Tongue (tissue), 2 donors: ENCODE measurements around the gene TMTC1. TPM values are rescaled to one million over a fixed set of nuclear protein-coding genes. Genes with fewer than 3 reads are reported as not detected.
A peak's percentile ranks its signal among the peaks of the same experiment; 100 is the strongest.
"Not testable (repeated sequence)": the region's sequence is repeated elsewhere in the genome, so short reads cannot be mapped to it uniquely, and the experiment has no call there.

Experiments used
- DNase-seq: peaks from one replicate; pipeline ENCODE4 v3.0.0-alpha.2; 2015
- total RNA-seq: library from RNA; depleted of rRNA; stranded (reverse); fragments of >200 nt; gene quantifications from one replicate; pipeline ENCODE4 v1.2.3, GENCODE V29; 2014

Gene TMTC1
- total RNA-seq, 1 donor from 2014 or later = 67.0 TPM

DNA sequence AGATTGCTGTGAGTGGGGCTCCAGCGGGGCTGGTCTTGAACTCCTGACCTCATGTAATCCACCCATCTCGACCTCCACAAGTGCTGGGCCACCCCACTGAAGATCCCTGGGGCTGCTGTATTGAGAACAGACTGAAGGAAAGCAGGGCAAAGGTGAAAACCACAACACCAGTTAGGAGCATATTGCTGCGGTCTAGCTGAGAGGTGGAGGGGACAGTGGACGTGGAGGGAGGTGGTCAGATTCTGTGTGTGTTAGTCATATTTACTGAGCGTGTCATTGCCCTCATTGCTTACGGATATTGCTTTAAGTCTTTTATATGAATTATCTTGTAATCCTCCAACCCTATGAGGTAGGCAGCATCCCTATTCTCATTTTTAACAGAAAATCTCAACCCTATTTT is 217.3 kb downstream of the TMTC1 start:
- no peak for DNase-seq

DNA sequence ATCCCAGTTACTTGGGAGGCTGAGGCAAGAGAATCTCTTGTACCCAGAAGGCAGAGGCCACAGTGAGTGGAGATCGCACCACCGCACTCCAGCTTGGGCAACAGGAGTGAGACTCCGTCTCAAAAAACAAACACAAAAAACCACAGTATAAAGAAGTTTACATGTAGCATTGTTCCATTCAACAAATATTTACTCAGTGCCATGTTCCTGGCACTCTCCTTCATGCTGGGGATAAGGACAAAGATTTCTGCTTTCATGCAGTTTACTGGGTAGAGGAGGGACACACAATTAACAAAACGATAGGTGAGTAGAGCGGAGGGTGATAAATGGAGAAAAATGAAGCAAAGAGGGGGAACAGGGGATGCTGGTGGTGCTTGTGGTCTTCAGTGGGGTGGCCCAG is 218.0 kb downstream of the TMTC1 start:
- no peak for DNase-seq

DNA sequence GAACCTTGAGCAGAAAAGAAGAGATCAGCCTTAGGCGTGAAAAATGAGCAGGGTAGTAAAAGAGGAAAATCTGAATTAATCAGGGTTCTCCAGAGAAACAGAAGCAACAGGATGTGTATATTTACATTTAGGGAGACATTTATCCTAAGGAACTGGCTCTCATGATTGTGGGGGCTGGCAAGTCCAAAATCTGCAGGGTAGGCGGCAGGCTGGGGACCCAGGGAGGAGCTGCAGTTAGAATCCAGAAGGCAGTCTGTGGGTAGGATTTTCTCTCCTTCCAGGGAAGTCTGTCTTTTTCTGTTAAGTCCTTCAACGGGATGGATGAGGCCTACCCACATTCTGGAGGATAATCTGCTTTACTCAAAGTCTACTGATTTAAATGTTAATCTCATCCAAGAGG is 218.8 kb downstream of the TMTC1 start:
- DNase-seq = no peak

DNA sequence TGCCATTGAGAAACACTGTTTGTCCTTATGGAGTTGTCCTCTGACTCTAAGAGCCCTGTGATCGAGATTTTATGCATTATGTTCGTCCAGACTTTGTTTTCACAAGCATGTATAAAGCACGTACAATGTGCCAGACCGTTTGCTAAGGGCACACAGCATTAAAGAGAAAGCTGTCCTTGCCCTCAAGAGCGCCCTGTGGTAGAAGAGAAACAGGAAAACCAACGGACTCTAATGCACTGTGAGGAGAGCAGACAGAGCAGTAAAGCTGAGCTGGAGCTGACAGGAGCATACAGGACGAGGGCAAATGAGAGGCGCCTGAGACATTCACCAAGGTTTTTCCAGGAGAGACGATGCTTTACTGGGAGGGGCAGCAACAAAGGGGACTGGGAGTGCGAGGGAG is 220.1 kb downstream of the TMTC1 start:
- no peak for DNase-seq

GRCh38 chr12:29563071-29563470 is 220.7 kb downstream of the TMTC1 start:
- no peak for DNase-seq

GRCh38 chr12:29562110-29562804 is 221.5 kb downstream of the TMTC1 start:
- DNase-seq = no peak

GRCh38 chr12:29561664-29562071 is 222.1 kb downstream of the TMTC1 start:
- DNase-seq = no peak

DNA sequence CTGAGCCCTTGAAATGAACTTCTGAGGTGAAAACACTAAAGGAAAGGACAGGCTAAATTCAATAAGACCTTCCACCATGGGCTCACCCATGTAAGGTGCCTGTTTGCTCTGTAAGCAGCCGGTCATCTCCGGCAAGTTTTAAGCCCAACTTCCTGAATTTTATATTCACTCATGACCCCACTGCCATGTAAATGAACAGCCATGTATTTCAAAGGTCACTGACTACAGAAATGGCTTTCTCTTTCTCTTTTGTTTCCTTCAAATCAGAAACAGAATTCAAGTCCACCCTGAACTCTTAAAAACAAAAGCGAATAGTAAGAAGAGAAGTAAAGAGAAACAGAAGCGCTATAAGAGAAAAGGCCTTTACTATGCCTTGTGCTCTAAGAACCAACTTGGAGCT is 224.5 kb downstream of the TMTC1 start:
- DNase-seq = no peak

DNA sequence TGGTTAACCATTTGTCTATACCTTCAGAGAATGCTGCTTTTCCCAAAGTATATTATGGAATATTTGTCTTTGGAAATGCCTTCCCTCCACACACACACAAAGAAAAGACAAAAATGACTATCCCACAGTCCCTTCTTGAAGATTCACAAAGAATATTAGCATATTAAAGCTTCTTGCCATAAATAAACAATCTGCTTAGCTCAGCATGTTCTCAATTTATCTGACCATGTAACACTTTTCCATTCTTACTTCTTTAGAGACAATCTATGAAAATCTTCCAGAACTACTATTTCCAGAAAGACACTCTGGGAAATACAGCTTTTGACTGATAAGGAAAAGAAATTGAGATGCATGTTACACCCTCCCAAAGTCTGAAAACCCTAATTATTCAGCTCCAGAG is 227.4 kb downstream of the TMTC1 start:
- DNase-seq = no peak

- not testable (repeated sequence) for DNase-seq
These were observed 228.3 kb downstream of the TMTC1 start for GRCh38 chr12:29555451-29555850.

- DNase-seq = no peak
These were observed 230.6 kb downstream of the TMTC1 start for GRCh38 chr12:29552994-29553748.

DNA sequence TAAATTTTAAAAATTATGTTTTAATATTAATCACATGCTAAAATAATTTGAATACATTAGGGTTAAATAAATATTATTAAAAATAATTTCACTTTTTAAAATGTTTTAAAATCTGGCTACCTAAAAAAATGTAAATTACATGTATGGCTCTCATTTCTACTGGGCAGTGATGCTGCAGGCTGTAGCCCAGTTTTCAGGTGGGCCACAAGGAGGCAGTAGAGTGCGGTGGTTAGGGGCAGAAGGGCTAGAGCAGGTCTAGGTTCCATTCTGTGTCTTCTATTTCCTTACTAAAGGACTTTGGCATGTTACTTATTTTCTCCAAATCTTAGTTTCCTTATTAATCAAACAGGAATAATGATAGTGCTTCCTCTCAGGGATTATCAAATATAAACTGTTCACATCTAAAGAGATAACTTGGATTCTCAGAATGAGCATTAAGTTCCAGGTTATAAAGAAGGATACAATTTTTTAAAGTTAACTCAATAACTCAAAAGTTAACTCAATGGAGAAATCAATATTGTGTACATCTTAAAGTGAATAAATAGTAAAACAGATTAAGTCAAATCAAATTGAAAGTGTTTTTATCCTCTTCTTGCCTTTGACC is 231.3 kb downstream of the TMTC1 start:
- DNase-seq = peak; percentile 74

DNA sequence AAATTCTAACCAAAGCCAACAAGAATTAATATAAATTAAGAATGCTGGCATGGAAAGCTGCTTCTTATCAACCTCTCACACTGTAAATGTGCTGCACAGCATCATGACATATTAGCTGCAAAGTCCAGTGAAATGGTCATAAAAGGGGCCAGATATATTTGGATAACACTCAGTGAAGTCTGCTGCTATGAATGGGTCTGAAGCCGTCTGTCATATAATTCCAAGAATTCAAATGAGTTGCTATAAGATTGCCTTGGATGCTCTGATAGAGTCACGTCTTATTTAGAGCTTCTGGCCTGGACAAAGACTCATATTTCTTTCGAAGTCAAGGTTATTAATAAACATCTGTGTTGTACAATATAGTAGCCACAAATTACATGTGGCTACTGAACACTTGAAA is 231.9 kb downstream of the TMTC1 start:
- DNase-seq = no peak

DNA sequence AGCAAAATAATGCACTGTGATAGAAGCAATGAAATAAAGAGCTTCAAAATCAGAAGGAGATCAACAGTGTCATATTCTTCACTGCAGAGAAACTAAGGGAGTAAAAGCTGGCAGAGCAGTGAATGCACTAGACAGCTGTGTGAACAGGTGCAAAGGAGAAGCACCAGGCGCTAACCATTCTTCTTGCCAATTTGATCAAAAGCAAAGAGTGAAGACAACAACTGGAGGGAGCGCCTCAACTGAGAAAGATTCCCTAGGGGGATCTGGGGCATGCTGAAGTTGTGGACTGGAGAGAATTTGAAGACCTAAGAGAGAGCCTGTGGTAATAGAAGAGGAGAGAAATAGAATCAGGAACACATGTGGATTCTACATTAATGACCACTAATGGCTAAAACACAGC is 235.9 kb downstream of the TMTC1 start:
- DNase-seq = peak; percentile 95

GRCh38 chr12:29547151-29547632 is 236.6 kb downstream of the TMTC1 start:
- no peak for DNase-seq

DNA sequence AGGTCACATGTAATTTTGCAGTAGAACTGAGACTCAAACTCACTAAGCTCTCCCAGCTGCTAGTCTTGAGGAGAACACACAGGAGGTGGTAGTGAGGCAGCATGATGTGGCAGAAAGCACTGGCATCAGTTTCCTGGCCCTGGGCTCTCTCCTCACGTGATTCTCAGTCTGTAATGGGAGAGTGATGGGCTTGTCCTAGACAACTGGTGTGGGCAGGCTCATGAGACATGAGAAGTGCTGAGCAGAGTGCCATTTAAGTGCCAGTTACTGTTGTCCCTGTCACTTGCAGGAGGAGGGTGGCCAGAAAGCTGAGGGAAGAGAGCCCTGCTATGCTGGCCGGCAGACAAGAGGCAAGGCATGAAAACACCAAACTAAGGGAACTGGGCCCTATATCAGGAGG is 237.7 kb downstream of the TMTC1 start:
- peak; percentile 81 for DNase-seq

DNA sequence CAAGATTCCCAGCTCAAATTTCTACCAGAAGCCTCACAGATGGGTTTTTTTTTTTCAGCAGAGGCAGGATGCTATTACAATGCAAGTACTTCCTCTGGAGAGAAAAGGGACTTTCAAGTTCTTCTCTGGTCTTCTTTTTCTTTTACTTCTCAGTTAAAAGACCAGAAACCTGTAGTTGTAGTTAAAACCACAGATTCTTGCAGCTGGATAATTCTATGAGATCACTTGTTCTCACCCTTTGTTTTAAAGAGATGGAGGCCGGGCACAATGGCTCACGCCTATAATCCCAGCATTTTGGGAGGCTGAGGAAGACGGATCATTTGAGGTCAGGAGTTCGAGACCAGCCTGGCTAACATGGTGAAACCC is 238.7 kb downstream of the TMTC1 start:
- DNase-seq = no peak

DNA sequence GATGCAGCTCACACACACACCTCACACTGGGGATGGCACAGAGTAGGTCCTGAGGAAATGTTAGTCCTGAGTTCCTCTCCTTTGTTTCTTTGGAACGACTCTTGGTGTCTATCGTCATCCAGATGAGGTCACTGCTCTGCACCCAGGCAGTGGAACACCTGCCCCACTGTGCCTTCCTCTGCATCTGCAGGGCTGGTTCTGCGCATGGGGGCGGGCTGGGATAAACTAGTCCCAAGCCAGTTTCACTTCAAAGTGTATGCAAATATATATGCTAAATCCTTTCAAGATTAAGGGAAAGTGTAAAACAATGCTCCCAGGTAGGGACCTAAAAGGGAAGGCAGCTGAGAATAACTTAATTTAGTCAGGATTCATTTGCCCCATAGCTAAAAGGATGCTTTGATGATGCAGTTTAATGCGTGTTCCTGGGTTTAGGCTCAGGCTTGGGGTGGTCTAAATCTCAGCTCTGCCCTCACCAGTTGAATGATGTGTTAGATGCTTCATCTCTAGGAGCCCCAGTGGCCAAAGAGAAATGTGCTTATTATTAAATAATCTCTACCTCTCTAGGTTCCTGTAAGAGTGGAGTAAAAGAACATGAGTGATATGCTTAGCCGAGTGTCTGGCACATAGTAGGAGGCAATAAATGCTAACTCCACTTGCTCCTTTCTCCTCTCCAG is 239.2 kb downstream of the TMTC1 start:
- no peak for DNase-seq

DNA sequence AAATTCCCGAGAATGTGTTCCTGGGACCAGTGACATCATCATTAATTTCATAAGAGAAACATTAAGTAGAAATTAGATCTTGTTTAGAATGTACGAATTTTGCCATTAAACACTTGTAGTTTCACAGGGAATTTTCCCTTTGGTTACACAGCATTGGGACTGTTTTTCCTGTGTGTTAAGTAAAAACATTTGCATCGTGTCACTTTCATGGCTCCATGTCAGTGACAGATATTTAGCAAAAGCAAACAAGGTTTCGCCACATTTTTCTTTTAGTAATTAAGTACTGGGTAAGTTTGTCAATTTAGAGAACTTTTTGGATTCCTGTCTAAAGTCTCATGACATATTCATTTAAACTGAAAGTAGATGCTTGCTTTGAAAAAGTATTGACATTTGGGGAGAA is 240.7 kb downstream of the TMTC1 start:
- DNase-seq = no peak

DNA sequence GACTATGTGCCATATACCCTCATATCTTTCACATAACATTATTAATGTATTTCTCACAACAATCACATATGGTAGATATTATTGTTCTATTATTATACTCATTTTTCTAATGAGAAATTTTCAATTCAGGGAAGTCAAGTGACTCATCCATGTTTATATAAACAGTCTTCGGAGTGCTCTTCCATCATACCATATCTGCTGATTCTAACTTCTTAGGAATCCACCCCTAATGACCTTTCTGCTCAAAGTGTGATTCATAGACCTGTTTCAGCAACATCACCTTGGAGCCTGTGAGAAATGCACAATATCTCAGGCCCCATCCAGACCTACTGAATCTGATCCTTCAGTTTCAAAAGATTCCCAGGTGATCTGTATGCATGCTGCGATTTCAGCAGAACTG is 246.4 kb downstream of the TMTC1 start:
- DNase-seq = no peak

DNA sequence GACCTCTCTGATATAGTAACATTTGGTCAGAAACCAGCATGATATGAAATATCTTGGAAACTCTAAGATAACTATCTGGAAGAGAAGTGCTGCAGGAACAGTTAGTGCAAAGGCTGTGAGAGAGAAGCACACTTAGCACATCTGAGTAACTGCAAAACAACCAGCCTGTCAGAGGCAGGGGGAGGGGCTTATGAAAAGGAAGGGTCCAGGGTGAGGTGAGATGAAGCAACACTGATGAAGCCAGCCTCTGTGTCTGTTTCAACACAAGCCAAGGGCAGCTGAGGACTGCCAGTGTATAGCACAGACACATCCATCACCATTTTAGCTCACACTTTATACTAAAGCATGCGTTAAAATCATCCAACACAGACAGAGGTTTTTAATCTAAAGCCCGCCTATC is 248.8 kb downstream of the TMTC1 start:
- DNase-seq = no peak

DNA sequence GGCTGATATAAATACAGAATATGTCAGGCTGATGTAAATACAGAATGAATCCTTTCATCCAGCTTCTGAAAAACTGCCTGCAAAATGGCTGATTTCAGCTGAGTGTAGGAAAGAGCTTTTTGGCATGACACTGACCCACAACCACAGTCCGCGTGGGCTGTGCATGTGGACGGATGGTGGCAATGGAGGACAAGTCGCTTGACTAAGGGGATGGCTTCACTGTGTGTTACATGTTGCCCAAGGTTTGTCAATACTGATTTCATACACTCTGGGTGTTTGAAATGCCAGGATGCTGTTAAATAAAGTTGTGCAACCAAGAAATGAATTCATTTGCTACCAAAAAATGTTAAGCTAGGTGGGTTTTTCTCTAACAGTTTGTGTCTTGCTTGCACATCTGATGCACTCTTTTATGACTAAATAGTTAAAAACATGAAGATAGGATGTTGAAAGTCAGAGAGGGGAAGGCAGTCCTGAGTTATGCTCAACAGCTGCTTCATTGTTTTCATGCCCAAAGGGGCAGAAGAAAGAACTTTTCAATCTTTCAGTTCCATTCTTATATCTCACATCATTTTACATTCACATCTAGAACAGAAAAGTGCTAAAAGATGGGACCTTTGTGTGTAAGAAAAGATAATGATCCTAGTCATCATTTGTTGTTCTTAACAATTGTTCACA is 249.8 kb downstream of the TMTC1 start:
- no peak for DNase-seq
